ENCODE measurements around the gene MBD5.

MBD5 gene

GRCh38 chr2:148521181-148521580 is 500.3 kb downstream of the MBD5 start:
- DNase-seq (ENCODE audit: low spot score): no peak
- in situ Hi-C loops (cut with MboI; ENCODE audit: low sequenced_read_pairs, unreplicated experiment): loop anchor here (10.0 kb wide), 1 partner anchor 526 kb away; no protein-coding TSS in a partner anchor
- no peak for TF ChIP-seq CTCF (IDR thresholded peaks at IDR 0.05; ENCODE audit: borderline replicate concordance, control extremely low read depth, extremely low read depth, insufficient read depth, missing control alignments)

GRCh38 chr2:148523315-148523714 is 502.4 kb downstream of the MBD5 start:
- DNase-seq (ENCODE audit: low spot score): no peak
- in situ Hi-C loops (cut with MboI; ENCODE audit: low sequenced_read_pairs, unreplicated experiment): loop anchor here (10.0 kb wide), 1 partner anchor 529 kb away; no protein-coding TSS in a partner anchor
- TF ChIP-seq CTCF (IDR thresholded peaks at IDR 0.05; ENCODE audit: borderline replicate concordance, control extremely low read depth, extremely low read depth, insufficient read depth, missing control alignments): no peak

GRCh38 chr2:148524519-148524919 is 503.6 kb downstream of the MBD5 start:
- TF ChIP-seq CTCF (IDR thresholded peaks at IDR 0.05; ENCODE audit: borderline replicate concordance, control extremely low read depth, extremely low read depth, insufficient read depth, missing control alignments): no peak
- in situ Hi-C loops (cut with MboI; ENCODE audit: low sequenced_read_pairs, unreplicated experiment): loop anchor here (10.0 kb wide), 1 partner anchor 530 kb away; no protein-coding TSS in a partner anchor
- no peak for DNase-seq (ENCODE audit: low spot score)

DNA sequence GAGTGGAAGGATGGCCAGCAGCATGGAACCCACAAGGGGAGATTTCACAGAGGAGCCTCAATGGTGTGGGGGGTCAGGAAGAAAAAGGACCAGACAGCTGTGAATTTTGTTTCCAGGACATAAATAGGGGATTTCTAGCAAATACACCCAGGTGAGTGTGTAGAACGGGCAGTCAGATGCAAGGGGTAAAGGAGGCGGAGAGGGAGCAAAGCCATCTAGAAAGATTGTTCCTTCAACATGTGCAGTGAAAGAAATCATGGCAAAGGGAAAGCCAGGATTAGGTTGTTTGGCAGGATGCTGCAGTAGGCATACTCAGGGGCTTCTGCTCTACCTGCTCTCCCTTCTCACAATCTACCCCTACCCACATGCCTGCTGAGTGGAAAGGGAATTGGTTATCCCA is 504.2 kb downstream of the MBD5 start:
- in situ Hi-C loops (cut with MboI; ENCODE audit: low sequenced_read_pairs, unreplicated experiment): loop anchor here (10.0 kb wide), 1 partner anchor 530 kb away; no protein-coding TSS in a partner anchor
- TF ChIP-seq CTCF (IDR thresholded peaks at IDR 0.05; ENCODE audit: borderline replicate concordance, control extremely low read depth, extremely low read depth, insufficient read depth, missing control alignments): no peak
- no peak for DNase-seq (ENCODE audit: low spot score)

DNA sequence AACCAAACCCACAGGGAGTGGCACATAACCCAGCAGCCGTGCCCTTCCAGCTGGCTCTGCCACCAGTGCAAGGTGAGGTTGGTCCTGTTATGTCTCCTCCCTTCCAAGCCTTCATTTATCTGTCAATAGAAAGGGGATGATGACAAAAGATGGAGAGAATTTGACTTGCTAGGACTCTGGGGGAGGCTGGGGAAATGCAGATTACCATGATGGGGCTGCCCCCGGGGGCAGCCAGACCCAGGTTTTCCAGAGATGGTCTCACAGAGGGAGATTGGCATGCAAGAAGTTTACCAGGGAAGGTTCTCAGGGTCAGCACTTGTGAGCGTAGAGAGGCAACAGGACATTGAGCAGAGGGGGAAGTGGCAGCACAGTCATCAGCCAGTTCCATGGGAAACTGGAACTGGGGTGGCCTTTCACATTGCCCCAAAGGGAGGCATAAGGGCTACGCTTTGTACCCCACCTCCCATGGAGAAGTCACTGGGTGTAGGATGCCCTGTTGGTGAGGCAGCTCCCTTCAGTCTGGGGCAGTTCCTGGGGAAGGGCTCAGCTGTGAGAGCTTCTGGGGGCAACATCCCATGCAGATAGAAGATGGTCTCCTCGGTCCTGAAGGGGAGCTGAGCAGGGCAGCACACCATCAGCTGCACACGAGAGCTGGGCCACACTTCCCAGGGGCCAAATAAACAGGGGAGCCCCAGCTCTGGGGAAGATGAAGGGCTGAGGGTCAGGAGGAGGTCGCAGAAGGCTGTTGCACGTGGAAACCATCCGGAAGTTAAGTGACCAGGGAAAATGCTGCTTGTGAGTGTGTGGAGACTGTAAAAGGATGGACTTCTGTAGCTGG is 505.8 kb downstream of the MBD5 start:
- in situ Hi-C loops (cut with MboI; ENCODE audit: low sequenced_read_pairs, unreplicated experiment): loop anchor here (10.0 kb wide), 1 partner anchor 532 kb away; no protein-coding TSS in a partner anchor
- TF ChIP-seq CTCF (IDR thresholded peaks at IDR 0.05; ENCODE audit: borderline replicate concordance, control extremely low read depth, extremely low read depth, insufficient read depth, missing control alignments): no peak
- DNase-seq (ENCODE audit: low spot score): no peak

GRCh38 chr2:148527488-148528340 is 506.8 kb downstream of the MBD5 start:
- no peak for DNase-seq (ENCODE audit: low spot score)
- in situ Hi-C loops (cut with MboI; ENCODE audit: low sequenced_read_pairs, unreplicated experiment): loop anchor here (10.0 kb wide), 1 partner anchor 533 kb away; no protein-coding TSS in a partner anchor

More at GRCh38 chr2:148527488-148528340, 506.8 kb downstream of the MBD5 start:
- no peak for TF ChIP-seq CTCF (IDR thresholded peaks at IDR 0.05; ENCODE audit: borderline replicate concordance, control extremely low read depth, extremely low read depth, insufficient read depth, missing control alignments)

Data from GM13976 (cell line).